GM18505 (cell line): Measurements from ENCODE around the gene FCSK.

Experiments
- ATAC-seq: cut with Tn5 transposase; IDR thresholded peaks from one replicate; pipeline ENCODE4 v1.9.1; 2021; ENCODE audit not compliant: unreplicated experiment
- POLR2A ChIP-seq: IDR thresholded peaks from 4 replicates; pipeline ENCODE4 v1.6.1; 2011; ENCODE audit warnings: borderline replicate concordance; ENCODE audit not compliant: insufficient read depth, insufficient read length; ENCODE audit errors: extremely low read depth

FCSK gene

GRCh38 chr16:70453892-70454221 lies 538 bp upstream of the FCSK start:
- ATAC-seq = no peak
- no peak for TF ChIP-seq POLR2A

- ATAC-seq = no peak
- TF ChIP-seq POLR2A = no peak
These were observed 1.5 kb downstream of the FCSK start for GRCh38 chr16:70455910-70456309.

- ATAC-seq = no peak
- TF ChIP-seq POLR2A = no peak
These were observed 3.2 kb downstream of the FCSK start for GRCh38 chr16:70457446-70458166.

DNA sequence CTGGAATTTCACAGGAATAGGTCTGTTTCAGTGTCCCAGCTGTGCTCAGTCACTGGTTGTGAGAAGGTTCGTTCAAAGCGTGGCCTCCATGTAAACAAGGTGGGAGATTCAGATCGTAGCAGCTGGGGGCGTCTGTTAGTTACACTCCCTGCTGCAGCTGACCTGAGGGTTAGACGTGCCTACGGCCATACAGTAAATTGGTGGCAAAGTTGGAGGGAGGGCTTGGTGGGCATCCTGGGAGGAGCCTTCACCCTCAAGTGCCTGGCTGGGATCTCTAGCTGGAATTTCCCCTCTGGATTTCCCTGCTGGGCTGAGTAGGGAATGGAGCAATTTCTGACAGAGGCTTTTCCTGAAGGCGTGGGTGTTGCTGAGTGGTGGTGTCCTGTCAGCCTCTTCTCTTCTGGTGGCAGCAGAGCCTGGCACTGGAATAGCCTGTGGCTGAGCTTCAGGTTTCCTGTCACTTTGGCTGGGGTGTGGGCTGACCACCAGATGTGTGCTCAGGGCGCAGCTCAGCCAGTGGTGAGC lies 6.4 kb downstream of the FCSK start:
- no peak for TF ChIP-seq POLR2A

DNA sequence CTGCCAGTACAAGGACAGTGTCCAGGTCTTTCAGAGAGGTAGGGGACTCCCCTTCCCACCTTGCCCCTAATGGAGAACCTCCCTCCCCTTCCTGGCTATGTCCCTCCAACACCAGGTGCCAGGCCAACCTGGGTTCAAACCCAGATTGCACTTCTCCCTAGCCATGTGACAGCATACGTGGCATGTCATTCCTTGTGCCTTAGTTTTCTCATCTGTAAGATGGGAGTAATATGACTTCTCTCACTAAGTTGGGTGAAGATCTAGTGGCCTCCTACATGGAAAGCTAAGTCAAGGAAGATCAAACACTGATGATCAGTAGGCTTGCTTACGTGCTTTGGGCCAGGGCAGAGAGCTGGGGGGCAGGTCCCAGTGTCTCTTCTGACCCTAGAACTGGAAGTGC lies 8.8 kb downstream of the FCSK start:
- no peak for ATAC-seq
- no peak for TF ChIP-seq POLR2A

More for the DNA sequence above, 6.4 kb downstream of the FCSK start:
- no peak for ATAC-seq

DNA sequence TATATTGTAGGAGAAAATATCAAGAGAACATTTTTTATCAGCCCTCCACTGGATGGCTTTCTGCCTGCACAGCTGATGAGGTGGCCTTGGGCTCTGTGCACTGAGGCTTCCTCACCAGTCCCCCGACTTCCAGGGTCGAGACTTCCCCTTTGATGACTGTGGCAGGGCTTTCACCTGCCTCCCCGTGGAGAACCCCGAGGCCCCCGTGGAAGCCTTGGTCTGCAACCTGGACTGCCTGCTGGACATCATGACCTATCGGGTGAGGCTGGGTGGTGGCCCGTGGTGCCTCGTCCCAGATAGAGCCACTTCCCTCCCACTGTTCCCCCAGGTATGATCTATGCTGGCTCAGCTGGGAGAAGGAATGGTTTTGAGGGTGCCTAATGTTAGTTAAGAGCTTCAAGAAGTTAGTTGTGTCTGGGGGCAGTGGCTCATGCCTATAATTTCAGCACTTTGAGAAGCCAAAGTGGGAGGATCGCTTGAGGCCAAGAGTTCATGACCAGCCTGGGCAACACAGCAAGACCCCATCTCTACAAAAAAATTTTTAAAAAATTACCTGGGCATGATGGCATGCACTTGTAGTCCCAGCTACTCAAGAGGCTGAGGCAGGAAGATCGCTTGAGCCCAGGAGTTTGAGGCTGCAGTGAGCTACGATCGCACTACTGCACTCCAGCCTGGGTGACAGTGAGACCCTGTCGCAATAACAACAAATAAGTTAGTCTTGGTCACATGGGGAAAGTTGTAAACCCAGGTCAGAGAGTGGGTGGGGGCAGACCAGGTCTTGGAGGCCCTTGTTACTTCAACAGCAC lies 11.8 kb downstream of the FCSK start:
- ATAC-seq = no peak
- TF ChIP-seq POLR2A = no peak

DNA sequence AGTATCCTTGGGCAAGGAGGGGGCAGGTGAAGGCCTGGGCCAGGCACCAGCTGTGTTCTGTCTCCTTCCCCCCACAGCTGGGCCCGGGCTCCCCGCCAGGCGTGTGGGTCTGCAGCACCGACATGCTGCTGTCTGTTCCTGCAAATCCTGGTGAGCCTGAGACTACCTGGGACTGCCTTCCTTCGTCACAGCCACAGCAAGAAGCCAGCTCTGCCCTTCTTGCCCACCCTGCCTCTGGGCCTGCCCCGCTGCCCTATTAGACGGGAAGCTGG lies 12.3 kb downstream of the FCSK start:
- no peak for TF ChIP-seq POLR2A
- ATAC-seq = no peak

DNA sequence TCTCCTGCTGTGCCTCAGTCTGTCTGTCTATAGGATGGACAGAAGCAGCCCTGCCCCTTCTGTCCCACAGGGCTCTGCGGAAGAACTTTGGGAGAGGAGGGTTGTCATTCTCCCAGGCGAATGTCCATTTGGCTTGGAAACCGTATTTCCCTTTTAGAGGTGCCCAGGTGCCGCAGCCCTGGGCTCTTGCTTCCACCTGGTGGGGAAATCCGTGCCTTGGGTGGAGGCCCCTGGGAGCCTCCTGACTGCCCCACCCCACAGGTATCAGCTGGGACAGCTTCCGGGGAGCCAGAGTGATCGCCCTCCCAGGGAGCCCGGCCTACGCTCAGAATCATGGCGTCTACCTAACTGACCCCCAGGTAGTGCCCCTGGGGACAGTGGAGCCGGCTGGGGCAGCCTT lies 12.7 kb downstream of the FCSK start:
- no peak for ATAC-seq
- TF ChIP-seq POLR2A = no peak

GRCh38 chr16:70467608-70468007 lies 13.2 kb downstream of the FCSK start:
- ATAC-seq = no peak
- no peak for TF ChIP-seq POLR2A

DNA sequence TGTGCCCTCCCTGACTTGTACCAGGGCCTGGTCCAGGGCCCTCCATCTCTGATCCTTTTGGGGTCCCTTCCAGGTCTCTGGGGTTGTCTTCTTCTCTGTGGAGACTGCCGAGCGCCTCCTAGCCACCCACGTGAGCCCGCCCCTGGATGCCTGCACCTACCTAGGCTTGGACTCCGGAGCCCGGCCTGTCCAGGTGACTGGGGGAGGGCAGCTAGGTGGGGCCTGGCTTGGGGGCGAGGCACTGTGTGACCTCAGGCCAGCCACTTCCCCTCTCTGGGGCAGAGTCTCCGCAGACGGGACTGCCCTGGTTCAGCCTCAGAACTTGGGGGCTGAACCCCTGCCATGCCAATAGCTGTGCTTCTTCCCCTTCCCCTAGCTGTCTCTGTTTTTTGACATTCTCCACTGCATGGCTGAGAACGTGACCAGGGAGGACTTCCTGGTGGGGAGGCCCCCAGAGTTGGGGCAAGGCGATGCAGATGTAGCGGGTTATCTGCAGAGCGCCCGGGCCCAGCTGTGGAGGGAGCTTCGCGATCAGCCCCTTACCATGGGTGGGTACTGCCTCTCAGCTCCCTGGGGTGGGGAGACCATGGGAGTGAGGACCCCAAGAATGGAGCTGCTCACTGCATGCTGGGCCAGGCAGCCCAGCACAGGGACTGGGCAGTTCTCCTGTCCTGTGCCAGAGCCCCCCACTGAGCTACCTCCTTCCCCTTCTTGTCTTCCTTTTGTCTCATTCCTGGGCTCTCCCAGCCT lies 14.6 kb downstream of the FCSK start:
- no peak for ATAC-seq
- no peak for TF ChIP-seq POLR2A

DNA sequence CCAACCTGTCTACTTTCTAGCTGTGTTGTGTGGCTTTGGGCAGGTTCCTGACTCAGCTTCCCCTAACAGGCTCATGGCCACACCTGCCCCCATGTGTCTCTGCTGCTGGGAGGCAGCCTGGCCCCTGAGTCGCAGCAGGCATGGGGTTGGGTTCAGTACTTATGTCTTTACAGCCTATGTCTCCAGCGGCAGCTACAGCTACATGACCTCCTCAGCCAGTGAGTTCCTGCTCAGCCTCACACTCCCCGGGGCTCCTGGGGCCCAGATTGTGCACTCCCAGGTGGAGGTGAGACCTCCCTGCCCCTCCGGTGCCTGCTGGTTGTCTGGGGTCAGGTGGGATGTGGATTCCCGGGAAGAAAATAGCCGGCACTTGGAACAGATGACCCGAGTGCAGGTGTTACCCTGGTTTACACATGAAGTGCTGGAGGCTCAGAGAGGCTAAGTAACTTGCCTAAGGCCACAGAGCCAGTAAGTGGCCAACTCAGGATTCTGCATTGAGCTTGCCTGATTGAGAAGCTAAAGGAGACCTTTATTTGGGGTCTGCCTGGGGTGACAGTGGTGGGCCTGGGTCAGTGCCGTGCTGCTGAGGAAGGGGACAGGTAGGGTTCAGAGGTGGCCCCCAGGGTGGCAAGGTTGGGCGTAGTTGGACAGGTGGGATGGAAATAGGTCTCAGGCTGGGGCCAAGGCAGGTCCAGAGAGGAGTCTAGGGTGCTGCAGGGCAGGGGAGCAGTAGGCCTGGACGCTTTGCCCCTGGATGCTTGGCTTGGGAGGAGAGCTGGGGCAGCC lies 15.9 kb downstream of the FCSK start:
- no peak for TF ChIP-seq POLR2A

GRCh38 chr16:70470927-70471341 lies 16.5 kb downstream of the FCSK start:
- no peak for TF ChIP-seq POLR2A
- no peak for ATAC-seq

More for the DNA sequence above, 15.9 kb downstream of the FCSK start:
- no peak for ATAC-seq
